ENCODE measurements around the gene DIPK1B.

DIPK1B gene

DNA sequence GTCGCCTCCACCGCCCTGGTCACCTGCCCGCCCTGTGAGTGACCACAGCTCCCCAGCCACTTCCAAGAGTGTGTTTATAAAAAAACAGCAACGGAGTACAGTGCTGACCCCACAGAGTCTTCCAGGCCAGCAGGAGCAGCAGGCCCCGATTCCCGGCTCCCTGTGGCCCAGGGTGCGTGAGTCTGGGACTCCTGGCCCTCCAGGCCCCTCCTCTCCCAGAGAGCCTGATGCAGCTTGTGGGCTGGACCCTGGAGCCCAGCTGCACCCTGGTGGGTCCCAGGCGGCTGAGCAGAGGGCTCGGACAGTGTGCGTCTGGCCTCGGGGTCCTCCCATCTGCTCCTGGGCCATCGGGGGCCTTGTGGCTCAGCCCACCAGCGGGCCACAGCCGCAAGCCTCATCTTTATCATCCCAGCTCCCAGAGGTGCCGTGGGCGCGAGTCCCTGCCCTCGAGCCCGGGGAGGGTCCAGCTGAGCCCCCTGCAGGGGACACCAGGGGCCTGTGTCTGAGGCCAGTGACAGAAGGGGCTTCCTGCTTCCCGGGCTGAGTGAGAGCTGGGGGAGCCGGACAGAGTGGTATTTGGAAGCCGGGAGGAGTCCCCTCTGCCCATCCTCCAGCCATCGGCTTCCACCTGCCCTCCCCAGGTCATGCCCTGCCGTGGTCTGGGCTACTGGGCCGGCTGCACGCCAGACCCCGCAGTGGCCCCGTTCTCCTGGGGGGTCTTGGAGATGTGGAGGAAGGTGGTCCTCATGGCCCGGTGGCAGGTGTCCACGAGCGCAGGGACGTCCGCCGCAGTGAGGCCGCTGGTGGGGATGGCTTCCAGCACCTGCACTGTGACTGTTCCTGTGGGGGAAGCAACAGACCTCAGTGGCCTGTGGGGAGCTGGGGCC lies 39.0 kb upstream of the DIPK1B start:
- DNase-seq (ENCODE audit: low spot score): no peak

DNA sequence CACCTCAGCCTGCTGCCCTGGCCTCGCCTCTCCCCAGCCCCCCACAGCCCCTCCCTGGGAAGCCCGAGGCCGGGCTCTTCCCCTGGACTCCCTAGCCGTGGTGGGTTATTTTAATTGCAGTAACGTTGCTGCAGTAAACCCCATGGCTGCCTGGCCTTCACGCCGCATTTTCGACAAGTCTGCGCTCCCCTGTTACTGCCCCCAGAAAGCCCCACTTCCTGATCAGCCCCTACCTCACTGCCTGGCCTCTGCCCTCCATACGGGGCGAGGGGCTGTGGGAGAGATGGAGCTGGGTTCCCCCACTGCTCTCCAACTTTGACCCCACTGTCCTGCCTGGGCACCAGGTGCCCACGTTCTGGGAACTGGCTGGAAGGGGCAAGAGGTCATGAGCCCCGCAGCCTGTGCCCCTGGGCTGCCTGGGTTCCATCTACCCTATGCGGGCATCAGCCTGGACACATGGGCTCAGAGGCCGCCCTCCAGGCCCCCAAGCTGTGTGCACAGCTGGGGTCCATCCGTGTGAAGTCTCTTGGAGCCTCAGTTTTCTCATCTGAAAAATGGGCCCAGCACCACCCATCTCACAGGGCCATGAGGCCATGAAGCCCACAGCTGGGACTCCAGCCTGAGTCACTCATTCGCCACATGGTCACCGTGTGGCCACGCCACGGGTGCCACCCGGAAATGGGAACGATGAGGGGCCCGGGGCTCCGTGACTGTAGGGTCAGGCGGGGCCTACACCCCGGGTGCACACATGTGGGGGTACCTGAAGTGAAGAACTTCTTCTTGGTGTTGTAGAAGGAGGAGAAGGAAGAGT lies 38.2 kb upstream of the DIPK1B start:
- no peak for DNase-seq (ENCODE audit: low spot score)

DNA sequence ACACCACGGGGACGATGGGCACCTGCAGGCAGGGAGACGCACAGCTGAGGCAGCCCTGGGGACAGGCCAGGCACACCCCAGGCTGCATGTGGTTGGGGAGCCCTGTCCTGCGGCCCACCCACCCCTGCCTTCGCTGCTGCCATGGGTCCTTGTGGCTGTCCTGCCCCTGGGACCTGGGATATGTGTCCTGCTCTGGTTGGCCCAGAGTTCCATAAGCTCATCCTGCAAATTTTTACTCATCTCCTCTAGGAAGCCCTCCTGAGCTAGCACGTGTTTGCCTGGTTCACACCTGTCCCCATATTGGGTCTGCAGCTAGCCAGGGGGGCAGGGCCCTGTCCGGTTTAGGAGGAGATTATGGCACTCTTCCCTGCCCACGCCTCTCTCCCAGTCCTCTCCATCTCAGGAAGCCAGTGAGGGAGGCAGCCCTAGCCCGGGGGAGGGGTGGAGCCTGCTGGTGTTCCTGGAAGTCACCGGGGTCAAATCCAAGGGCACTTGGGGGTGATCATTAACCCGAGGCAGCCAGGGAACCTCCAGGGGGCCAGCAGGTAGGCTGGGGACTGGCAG lies 37.5 kb upstream of the DIPK1B start:
- no peak for DNase-seq (ENCODE audit: low spot score)

DNA sequence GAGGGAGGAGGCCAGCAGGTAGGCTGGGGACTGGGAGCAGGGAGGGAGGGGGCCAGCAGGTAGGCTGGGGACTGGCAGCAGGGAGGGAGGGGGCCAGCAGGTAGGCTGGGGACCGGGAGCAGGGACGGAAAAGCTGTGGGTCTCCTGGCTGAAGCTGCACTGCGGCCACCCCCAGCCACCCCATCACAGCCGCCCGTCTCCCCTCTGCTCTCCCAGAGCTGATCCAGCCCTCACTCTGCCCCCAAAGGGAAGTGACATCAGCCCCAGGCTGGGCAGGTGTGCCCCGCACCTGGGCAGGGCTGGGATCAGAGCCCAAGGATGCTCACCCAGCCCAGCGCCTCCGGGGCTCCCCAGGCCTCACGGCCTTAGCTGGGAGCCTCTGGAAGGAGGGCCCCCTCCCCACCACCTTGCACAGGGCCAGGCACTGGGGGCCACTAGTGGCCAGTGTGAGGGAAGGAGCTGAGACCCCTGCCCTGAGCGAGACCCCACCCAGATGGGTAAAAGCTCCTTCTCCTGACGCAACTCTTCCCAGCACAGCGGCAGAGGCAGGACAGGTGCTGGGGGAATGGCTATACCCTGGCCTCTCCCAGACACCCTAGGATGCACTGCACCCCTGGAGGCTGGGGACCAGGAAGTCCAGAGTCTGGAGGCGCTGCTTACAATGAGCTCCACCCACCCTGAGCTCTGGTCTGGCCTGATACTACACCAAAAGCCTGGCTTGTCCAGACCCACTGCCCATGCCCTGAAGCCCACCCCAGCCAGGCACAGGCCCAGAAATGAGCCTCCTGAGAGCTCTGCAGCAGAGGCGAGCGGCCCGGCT lies 36.7 kb upstream of the DIPK1B start:
- DNase-seq (ENCODE audit: low spot score): no peak

DNA sequence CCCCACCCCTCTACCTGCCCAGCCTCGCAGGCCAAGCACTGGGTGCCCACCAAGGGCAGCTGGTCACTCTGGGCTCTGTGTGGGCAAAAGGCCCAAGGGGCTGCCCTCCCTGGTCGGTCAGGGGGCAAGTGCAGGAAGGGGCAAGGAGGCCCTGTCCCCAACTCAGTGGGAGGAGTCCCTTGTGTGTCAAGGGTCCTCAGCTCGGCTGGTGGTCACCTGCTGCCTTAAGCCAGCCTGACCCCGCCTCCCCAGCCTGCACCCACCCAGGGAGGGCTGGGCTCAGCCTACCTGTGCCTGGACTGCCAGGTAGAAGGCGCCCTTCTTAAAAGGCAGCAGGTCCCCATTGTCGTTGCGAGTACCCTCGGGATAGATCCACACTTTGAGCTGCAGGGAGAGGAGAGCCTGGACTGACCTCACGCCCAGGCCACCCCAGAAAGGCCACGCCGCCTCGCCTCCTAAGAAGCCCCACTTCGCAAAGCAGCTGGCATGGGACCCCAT lies 36.0 kb upstream of the DIPK1B start:
- DNase-seq (ENCODE audit: low spot score): no peak

DNA sequence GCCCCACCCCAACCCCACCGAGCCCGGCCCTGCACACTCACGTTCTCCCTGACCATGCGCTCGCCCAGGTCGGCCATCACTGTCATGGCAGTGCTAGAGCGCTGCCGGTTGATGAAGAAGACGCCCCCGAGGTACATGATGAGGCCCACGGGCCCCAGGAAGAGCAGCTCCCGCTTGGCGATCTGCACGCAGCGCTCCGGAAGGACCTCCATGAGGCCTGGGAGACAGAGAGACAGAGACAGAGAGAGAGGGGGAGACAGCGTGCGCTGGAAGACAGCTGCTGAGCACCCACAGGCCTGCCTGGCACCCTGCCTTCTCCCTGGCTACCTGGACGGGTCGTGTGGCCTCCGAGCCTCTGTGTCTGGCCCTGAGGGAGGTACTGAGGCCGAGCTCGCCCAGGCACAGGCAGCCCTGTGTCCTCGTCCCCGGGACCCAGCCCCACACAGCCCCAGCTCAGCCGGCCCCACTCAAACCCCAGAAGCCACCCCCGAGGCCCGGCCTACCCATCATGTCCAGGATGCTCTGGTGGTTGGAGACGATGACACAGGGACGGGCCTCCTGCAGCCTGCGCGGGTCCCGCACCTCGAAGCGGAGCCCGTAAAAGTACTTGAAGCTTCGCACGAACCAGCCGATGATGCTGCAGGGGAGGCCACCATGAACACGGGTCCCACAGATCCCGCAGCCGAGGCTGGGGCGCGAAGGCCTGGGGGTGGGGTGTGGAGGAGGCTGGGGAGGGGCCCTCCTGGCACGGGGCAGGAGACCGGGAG lies 35.3 kb upstream of the DIPK1B start:
- DNase-seq (ENCODE audit: low spot score): no peak

DNA sequence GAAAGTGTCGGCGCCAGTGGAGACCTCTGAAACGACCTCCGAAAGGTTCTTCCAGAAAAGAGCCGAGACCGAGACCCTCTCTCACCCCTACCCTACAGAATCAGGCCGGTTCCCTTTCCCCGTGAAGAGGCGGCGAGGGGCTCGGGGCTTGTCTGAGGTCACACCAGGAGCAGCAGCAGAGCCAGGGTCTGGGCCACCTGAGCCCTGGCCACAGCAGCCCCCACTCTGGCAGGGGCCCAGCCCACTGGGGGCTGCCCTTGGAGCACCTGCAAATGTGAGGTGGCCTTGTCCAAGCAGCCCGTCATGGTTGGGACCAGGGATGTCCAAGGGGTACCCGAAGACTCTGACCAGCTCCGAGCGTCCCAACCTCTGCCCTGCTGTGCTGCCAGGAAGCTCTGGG lies 34.3 kb upstream of the DIPK1B start:
- no peak for DNase-seq (ENCODE audit: low spot score)

DNA sequence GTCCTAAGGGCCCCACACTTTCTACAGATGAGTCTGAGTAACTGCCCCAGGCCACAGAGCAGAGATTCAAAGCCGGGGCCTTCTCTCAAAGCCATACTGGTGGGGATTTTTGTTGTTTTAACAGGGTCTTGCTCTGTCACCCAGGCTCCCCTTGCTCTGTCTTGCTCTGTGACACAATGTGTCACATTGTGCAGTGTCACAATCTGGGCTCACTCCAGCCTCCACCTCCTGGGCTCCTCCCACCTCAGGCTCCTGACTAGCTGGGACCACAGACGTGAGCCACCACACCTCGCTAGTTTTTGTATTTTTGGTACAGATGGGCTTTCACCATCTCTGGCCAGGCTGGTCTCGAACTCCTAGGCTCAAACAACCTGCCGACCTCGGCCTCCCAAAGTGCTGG lies 33.7 kb upstream of the DIPK1B start:
- DNase-seq (ENCODE audit: low spot score): no peak

DNA sequence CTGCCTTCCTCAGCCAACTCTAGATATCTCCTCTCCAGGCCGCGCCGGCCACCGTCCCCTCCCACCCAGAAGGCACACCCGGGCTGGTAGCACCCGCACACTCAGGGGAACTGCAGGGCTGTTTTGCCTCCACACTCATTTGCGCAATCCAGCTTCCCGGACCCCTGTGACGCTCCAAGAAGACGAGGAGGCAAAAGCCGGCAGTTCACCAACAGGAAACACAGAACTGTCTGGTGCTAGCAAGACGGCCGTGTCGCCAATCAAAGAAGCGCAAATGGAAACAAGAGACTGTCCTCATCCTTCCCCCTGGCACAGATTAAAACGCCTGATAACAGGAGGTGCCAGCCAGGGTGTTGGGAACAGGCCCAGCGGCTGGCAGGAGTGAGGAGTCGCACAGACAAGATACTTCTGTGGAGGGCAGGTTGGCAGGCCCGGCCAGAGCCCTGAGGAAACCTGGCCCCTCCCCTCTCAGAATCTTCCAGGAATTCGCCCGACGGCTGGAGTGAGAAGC lies 32.9 kb upstream of the DIPK1B start:
- peak; percentile 35 for DNase-seq (ENCODE audit: low spot score)

DNA sequence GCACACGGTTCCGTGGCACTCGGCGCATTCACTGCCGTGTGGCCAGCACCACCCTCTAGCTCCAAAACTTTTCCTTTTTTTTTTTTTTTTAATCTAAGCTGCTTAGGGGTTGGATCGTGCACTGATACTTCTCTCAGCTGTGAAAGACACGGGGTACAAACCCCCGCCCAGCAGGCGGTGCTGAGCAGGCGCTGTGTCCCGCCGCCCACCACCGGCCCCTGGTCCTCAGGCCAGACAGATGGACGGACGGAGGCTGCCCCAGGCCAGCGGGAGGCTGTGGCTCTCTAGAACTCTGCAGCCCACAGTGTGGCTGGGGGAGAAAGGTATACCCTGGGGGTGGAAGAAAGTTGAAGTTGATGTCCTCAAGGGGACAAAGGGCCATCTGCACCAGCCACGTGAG lies 31.3 kb upstream of the DIPK1B start:
- DNase-seq (ENCODE audit: low spot score): no peak

DNA sequence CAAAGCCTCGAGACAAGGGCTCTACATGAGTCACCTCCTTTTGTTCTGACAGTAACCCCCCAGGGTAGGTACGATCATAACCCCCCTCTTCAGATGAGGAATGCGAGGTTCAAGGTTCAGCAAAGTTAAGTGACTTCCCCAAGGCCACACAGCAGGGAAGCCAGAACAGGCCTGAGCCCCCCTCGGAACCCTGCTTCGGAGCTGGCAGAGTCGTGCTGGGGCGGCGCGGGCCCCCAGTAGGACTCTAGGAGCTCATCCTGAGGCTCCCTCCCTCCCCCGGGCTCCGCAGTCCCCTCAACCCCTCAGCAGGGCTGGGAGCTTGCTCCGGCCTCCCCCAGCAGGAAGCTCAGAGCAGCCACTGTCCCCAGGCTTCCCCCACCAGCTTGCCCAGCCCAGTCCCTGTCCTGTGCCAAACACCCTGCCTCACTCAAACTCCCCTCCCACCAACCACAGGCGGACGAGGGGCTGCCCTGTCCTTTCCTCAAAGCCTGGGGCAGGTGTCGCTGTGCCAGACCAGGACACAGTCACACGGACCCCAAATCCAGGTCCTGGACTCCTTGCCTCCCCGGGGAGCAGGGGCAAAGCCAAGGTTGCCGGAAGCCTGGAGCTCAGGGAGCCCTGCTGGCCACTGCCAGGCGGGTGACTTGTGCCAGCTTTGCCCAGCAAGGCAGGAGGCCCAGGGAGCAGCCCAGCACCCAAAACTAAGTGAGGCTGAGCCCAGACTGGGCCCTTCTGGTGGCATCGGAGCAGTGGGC lies 30.2 kb upstream of the DIPK1B start:
- no peak for DNase-seq (ENCODE audit: low spot score)

DNA sequence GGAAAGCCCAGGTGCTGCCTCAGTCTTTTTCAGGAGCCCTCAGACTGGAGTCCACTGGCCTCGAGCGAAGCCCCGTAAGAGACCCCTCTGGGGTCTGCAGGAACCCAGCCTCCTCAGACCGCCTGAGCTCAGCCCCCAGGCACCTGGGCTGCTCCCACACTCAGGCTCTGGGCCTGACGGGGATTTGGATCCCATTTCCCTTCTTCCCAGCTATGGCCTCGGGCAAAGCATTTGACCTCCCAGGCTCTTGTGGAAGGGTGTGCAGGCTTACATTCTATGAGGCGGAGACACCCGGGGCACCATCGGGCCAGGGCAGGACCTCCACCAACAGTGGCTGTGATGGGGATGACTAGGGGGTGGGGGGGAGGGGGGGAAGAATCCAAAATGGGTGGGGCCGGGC lies 29.7 kb upstream of the DIPK1B start:
- DNase-seq (ENCODE audit: low spot score): no peak

DNA sequence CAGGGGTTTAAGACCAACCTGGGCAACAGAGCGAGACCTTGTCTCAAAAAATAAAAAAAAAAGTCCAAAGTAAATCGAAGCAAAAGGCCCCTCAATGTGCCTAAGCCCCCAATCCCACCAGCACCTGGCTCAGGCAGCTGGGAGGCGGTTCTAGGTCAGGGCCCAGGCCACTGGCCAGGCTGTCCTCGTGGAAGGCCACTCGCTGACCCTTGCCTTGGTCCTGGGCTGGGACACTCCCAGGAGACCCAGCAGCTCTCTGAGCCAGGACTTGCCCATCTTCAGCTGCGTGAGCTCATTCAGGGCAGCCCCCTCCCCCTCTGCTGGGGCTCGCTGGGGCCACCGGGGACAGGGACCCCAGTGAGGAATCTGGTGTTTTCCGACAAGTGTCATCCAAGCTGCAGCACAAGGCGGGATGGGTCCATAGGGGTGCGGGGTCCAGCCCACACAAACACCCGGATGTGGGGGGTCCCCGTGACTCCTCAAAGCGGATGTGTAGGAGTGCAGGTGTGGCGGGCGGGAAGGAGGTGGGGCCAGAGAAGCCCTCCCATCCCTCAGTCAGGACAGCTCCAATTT lies 29.1 kb upstream of the DIPK1B start:
- no peak for DNase-seq (ENCODE audit: low spot score)

DNA sequence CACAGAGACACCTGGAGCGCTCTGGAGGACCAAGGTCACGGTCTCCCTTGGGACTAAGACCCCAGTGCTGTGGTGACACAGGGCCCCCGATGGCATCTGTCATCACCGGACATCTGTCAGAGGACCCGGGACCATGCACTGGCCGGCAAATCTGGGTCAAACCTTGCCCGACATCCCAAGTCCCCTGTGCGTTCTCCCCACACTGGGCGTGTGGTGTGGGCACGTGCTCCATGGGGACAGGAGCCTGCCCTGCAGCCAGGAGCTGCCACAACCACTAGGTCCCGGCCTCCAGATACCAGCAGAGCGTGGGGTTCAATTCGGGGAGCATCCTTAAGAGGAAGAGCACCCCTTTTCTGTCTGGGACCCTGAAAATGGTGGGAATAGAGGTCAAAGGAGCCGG lies 28.6 kb upstream of the DIPK1B start:
- DNase-seq (ENCODE audit: low spot score): no peak

DNA sequence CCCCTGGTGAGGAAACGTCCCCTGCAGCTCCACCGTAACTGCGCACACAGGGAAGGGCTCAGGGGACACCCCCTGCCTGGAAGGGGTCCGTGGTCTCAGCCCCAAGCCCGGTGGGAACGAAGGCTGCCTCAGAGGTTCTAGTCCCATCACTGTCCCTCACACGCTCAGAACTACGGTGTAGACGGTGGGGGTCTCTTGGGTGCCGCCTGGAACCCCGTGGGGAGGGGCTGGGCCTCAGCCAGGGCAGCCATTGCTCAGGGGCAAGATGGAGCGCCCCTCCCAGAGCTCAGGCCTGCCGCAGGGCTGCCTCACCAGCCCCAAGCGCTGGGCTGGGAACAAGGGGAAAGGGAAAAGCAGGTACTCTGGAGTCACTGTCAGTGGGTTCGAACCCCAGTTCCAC lies 28.0 kb upstream of the DIPK1B start:
- no peak for DNase-seq (ENCODE audit: low spot score)

DNA sequence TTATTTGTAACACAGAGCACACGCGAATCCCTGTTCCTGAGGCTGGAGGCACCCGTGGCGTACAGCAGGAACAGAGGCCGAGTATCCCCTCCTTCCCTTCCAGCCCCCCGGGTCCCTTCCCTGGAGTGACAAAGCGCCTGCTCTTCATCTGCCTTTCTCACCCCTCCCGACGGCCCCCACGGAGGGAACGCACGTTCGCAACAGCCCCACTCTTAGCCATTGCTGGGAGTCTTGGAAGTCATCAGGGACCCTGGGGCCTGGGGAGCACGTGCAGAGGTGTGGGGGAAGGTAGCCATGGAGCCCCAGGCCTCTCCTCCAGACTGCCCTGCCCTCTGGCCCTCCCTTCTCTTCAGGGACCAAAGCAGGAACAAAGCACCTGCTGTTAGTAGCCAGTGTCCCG lies 27.6 kb upstream of the DIPK1B start:
- DNase-seq (ENCODE audit: low spot score): no peak

DNA sequence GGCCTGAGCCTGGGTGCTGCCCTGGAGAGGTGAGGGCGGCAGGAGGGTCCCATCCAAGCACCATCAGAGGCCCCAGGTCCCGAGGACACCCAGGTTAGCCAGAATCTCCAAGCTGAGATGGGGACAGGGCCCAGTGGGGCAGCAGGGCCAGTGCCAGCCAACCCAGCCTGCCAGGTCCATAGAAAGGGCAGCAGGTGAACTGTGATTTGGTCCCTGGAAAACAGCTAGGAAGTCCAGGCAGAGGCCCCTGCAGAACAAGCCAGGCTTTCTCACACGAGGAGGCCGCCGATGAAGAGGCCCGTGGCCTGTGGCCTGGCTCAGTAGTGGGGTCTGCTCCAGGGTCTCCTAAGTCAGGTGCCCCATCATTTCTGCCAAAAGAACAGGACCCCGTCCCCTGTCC lies 27.2 kb upstream of the DIPK1B start:
- no peak for DNase-seq (ENCODE audit: low spot score)

DNA sequence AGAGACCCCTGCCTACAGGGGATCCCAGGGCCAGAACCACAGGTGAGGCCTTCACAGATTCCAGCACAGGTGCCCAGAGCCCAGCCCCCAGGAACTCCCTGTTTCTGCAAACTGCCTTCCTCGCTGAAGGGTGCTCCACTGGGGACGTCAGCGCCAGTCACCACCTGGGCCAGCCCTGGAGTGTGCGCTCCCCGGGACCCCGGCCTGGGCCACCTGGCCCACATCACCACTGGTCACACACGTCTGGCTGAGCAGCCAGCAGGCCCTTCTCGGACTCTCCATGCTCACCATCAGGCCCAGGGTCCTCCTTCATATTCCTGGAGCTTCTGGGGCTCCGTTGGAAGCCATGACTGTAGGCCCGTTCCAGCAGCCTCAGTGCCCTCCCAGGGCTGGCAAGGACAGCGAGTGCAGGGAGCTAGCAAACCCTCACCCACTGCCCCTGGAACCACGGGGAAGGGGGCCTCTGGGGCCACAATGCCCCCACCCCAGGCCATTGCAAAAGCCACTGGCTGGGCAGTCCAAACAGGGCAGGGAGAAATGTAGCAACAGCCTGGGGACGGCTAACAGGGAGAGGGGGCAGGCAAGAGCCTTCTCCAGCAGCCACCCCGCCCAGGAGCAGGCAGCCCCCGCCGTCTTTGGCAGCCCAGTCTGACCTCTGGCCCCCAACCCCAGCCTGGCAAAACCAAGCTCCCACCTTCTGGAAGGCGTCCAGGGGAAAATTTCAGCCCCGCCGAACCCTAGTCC lies 26.4 kb upstream of the DIPK1B start:
- DNase-seq (ENCODE audit: low spot score): no peak

DNA sequence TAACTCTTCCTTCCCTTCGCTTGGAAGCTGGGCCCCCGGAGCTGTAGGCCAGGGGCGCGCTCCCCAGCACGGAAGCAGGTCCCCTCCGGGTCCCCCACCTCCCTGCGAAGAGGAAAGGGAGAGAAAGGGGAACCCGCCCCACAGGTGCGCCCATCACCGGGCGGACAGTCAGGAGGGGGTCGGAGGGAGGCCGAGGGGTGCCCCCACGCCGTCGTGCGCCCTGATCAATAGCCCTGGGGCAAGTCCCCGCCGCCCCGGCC lies 25.9 kb upstream of the DIPK1B start:
- DNase-seq (ENCODE audit: low spot score): no peak

Data from pons (tissue), 1 donor.